ENCODE results near the gene HTR5A. TPM values are rescaled to one million over a fixed set of nuclear protein-coding genes. Genes with fewer than 3 reads are reported as not detected.

Gene HTR5A
- total and polyA plus RNA-seq, 10 of the 15 experiments (the other 5 are each of a cell fraction or from before 2014, with no cell fraction given) = not detected

- Histone ChIP-seq H3K27ac (ENCODE audit: control insufficient read depth, insufficient read depth) (no peak overlapping the region), H2AFZ (ENCODE audit: control insufficient read depth, low read depth, low read length) (no peak overlapping the region), H3K4me3 (no peak overlapping the region), H3K79me2 (ENCODE audit: control insufficient read depth, insufficient read depth, low read length) (no peaks in the 10 kb centered on the region), H3K36me3 (ENCODE audit: control insufficient read depth in 2 of 2, insufficient read depth in 2 of 2, low read length in 1 of 2) (no peaks in the 10 kb centered on the region), H3K4me1 (ENCODE audit: control insufficient read depth, insufficient read depth, low read length) (no peaks in the 10 kb centered on the region), H3K9me3 (replicated peaks; ENCODE audit: control insufficient read depth, insufficient read depth, low read length) (no peaks in the 10 kb centered on the region), H3K27me3 (replicated peaks in 1 of 2; ENCODE audit: control insufficient read depth in 2 of 2, insufficient read depth in 2 of 2, low read length in 1 of 2) (no peaks in the 10 kb centered on the region), H3K9ac (ENCODE audit: control insufficient read depth, insufficient read depth, low read length) (no peak overlapping the region), H4K20me1 (ENCODE audit: control insufficient read depth, insufficient read depth) (no peaks in the 10 kb centered on the region), H3K4me2 (ENCODE audit: control insufficient read depth, insufficient read depth) (no peak overlapping the region)
- in situ Hi-C loops (cut with MboI) = no loop called here
- ChIA-PET RAD21 (ENCODE audit: unreplicated experiment) (no interaction called here), POLR2A (no interaction called here), SMC1A (ENCODE audit: uncharacterized antibody, unreplicated experiment) (no interaction called here), CTCF (no interaction called here)
- FAIRE-seq (no peak), ATAC-seq (no peak), DNase-seq (ENCODE audit: low read depth, low spot score) (no peak)
- no peak for TF ChIP-seq NR2F1 (conservative IDR thresholded peaks at IDR 0.05)
- no peak for TF ChIP-seq MEF2B (IDR thresholded peaks at IDR 0.05; ENCODE audit: partially characterized antibody, poor library complexity, severe bottlenecking)
- TF ChIP-seq BCLAF1 (IDR thresholded peaks at IDR 0.05) = no peak
- TF ChIP-seq PAX8 (IDR thresholded peaks at IDR 0.05) = no peak
- TF ChIP-seq HDGF (IDR thresholded peaks at IDR 0.05) = no peak
- no peak for TF ChIP-seq RAD21 (IDR thresholded peaks at IDR 0.05; ENCODE audit: insufficient read depth, low read depth, low read length)
- TF ChIP-seq IRF3 (IDR thresholded peaks at IDR 0.05) = no peak
- no peak for TF ChIP-seq MLLT1 (IDR thresholded peaks at IDR 0.05)
- no peak for TF ChIP-seq MAX (IDR thresholded peaks at IDR 0.05; ENCODE audit: low read depth, low read length)
- no peak for TF ChIP-seq SUZ12 (IDR thresholded peaks at IDR 0.05; ENCODE audit: unreplicated experiment)
- TF ChIP-seq GABPA (IDR thresholded peaks at IDR 0.05; ENCODE audit: low read depth) = no peak
- TF ChIP-seq BRCA1 (IDR thresholded peaks at IDR 0.05; ENCODE audit: low read depth, low read length) = no peak
- no peak for TF ChIP-seq PAX5 (IDR thresholded peaks at IDR 0.05; ENCODE audit: borderline replicate concordance, low read depth, low read length)
- TF ChIP-seq RAD51 (IDR thresholded peaks at IDR 0.05) = no peak
- TF ChIP-seq E2F4 (IDR thresholded peaks at IDR 0.05; ENCODE audit: low read depth, low read length) = no peak
- TF ChIP-seq CBFB (IDR thresholded peaks at IDR 0.05; ENCODE audit: low read depth) = no peak
- no peak for TF ChIP-seq ZNF24 (IDR thresholded peaks at IDR 0.05)
- no peak for TF ChIP-seq RELA (IDR thresholded peaks at IDR 0.05; ENCODE audit: borderline replicate concordance, partially characterized antibody)
- TF ChIP-seq CHD4 (IDR thresholded peaks at IDR 0.05) = no peak
- no peak for TF ChIP-seq IKZF1 (conservative IDR thresholded peaks at IDR 0.05)
- 48% methylated on average over 2 of the region's 2 CpGs for WGBS (ENCODE audit: insufficient coverage, insufficient replicate concordance, low lambda C conversion rate, missing lambda C conversion rate)
- intact Hi-C loops (cut with micrococcal nuclease; ENCODE audit: unreplicated experiment) = no loop called here
- no TSS peak for BruUV-seq (replicated peaks)
Measured at GRCh38 chr7:155054761-155055160, 15.4 kb upstream of the HTR5A start.

Data from GM12878 (cell line).